ENCODE data around the gene ITSN1.

The ITSN1 gene

DNA sequence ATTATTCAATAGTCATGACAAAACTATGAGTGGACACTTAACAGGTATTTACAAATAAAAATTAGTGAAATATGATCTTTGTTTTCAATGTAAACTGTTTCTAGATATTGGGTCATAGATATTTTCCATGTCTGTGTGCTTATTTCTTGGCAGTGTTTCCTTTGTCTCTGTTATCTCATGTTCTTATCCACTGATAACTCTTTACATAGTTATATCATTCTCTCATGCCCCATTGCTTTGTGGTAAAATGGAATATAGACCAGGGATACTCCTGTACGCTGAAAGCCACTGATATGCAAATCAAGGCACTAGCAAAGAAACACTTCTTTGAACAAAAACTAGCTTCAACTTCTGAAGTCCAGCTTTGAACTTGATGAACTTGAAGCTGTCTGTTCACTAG, 113.1 kb downstream of the ITSN1 start:
- TF ChIP-seq, protein P1, sequence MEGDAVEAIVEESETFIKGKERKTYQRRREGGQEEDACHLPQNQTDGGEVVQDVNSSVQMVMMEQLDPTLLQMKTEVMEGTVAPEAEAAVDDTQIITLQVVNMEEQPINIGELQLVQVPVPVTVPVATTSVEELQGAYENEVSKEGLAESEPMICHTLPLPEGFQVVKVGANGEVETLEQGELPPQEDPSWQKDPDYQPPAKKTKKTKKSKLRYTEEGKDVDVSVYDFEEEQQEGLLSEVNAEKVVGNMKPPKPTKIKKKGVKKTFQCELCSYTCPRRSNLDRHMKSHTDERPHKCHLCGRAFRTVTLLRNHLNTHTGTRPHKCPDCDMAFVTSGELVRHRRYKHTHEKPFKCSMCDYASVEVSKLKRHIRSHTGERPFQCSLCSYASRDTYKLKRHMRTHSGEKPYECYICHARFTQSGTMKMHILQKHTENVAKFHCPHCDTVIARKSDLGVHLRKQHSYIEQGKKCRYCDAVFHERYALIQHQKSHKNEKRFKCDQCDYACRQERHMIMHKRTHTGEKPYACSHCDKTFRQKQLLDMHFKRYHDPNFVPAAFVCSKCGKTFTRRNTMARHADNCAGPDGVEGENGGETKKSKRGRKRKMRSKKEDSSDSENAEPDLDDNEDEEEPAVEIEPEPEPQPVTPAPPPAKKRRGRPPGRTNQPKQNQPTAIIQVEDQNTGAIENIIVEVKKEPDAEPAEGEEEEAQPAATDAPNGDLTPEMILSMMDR (IDR thresholded peaks at IDR 0.05), result no peak
- no peaks in the 10 kb centered on the region for H3K27me3 ChIP-seq
- no peaks in the 10 kb centered on the region for H3K36me3 ChIP-seq
- H3K4me3 ChIP-seq (ENCODE audit: low read depth in 1 of 2, low read length in 1 of 2), result no peak overlapping the region
- no peak overlapping the region for H3K27ac ChIP-seq
- no peaks in the 10 kb centered on the region for H3K4me1 ChIP-seq (ENCODE audit: control insufficient read depth in 1 of 2, insufficient read depth in 1 of 2, low read depth in 1 of 2, low read length in 1 of 2)
- H3K9me3 ChIP-seq, result no peaks in the 10 kb centered on the region

DNA sequence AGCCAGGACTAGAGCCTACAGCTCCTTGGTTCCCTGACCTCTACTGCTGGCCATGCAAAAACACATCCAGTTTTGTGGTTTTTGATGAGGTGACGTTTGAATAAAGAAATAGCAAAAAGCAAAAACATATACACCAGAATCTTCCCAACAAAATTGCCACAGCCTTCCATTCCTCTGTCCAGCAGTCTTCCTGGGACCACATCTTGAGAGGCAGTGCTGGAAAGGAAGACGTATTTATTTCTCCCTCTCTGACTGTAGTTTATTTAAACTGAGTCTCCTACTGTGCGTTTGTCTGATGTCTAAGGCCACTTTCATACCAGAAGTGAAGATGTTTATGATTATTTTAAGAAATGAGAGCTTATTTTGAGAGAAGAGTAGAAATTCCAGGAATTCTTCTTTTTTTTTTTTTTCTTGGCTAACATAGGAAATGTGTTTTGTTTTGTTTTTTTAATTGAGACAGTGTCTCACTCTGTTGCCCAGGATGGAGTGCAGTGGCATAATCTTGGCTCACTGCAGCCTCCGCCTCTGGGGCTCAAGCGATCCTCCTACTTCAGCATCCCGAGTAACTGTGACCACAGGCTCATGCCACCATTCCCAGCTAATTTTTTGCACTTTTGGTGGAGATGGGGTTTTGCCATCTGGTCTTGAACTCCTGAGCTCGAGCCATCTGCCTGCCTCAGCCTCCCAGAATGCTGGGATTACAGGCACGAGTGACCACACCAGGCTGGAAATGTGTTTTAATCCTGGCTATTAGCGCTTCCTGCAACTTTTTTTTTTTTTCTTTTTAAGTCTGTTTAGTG, 118.5 kb downstream of the ITSN1 start:
- no peaks in the 10 kb centered on the region for H3K36me3 ChIP-seq
- H3K9me3 ChIP-seq, result no peaks in the 10 kb centered on the region
- H3K27me3 ChIP-seq, result no peaks in the 10 kb centered on the region
- peaks cover 4 to 14% of the 10 kb centered on the region in 2 experiments for H3K4me1 ChIP-seq (ENCODE audit: control insufficient read depth in 1 of 2, insufficient read depth in 1 of 2, low read depth in 1 of 2, low read length in 1 of 2)
- H3K4me3 ChIP-seq (ENCODE audit: low read depth in 1 of 2, low read length in 1 of 2), result no peak overlapping the region
- TF ChIP-seq, protein P1 (IDR thresholded peaks at IDR 0.05), result no peak
- no peak overlapping the region for H3K27ac ChIP-seq

DNA sequence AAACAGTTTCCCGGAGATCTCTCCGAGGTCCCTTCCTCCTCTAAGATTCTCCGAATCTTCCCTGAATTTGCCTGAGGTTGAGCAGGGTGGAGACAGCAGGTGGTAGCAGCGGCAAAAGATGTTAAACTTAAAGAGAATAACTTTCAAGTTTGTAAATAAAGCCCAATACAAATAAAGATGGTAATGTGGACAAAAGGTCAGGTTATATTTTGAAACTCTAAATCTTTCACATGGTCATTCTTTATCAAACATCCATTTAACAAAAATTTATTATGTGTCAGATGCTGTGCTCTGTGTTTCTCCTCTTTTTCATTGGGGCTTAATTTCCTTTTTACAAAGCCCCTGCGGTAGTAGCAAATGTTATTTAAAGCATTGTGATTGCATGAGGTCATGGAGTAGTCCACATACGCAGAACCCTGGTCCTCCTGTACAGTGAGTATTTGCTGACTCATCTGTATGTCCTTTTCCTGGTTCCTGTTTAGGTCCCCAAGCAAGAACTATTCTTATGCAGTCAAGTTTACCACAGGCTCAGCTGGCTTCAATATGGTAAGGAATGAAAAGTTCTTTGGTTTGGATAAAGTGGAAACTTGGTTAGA, 119.2 kb downstream of the ITSN1 start:
- Histone ChIP-seq H3K4me1 (ENCODE audit: control insufficient read depth in 1 of 2, insufficient read depth in 1 of 2, low read depth in 1 of 2, low read length in 1 of 2) (peaks cover 4 to 14% of the 10 kb centered on the region in 2 experiments), H3K9me3 (no peaks in the 10 kb centered on the region), H3K27me3 (no peaks in the 10 kb centered on the region), H3K27ac (no peak overlapping the region), H3K4me3 (ENCODE audit: low read depth in 1 of 2, low read length in 1 of 2) (no peak overlapping the region), H3K36me3 (no peaks in the 10 kb centered on the region)
- TF ChIP-seq, protein P1 (IDR thresholded peaks at IDR 0.05), result no peak

DNA sequence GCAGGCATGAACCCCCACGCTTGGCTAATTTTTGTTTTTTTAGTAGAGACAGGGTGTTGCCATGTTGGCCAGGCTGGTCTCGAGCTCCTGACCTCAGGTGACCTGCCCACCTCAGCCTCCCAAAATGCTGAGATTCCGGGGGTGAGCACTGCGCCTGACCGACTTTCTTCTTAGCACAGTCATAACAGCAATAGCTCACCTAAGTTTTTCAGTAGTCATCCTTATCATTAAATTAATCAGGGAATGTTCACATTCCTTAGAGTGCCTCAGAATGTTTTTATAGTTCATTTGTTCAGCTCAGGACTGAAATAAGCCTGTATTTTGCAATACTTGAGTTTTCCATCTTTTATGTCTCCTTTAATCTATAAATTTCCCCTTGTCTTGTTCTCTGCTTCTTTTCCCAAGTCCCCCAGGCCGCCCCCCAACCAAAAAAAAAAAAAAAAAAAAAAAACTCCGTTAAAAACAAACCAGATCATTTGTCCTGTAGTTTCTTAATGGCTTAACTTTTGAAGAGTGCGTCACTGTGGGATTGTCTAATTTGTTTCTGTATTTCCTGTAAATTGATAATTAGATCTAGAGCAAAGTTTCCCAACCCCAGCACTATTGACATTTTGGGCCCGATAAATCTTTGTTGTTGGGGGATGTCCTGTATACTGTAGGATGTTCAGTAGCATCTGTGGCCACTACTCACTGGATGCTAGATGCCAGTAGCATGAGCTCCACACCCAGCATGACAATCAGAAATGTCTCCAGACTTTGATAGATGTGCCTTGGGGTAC, 120.7 kb downstream of the ITSN1 start:
- TF ChIP-seq, protein P1 (IDR thresholded peaks at IDR 0.05), result no peak

DNA sequence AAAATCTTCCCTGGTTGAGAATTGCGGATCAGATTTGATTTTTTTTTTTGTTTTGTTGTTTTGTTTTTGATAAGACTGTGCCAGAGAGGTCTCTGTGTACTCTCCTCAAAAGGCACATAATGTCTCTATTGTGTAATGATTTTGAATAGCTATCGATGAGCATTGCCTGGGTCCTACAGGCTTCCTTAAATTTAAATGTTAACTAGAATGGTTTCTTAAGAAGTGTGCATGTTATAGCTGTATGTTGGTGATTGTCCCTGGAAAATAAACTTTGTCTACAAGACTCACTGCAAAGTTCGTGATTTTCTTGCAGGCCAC, 121.2 kb downstream of the ITSN1 start:
- TF ChIP-seq, protein P1 (IDR thresholded peaks at IDR 0.05), result no peak
- Histone ChIP-seq H3K9me3 (no peaks in the 10 kb centered on the region), H3K4me3 (ENCODE audit: low read depth in 1 of 2, low read length in 1 of 2) (no peak overlapping the region), H3K4me1 (ENCODE audit: control insufficient read depth in 1 of 2, insufficient read depth in 1 of 2, low read depth in 1 of 2, low read length in 1 of 2) (peaks cover 4 to 14% of the 10 kb centered on the region in 2 experiments), H3K27ac (no peak overlapping the region), H3K27me3 (no peaks in the 10 kb centered on the region), H3K36me3 (no peaks in the 10 kb centered on the region)

More for the DNA sequence above, 120.7 kb downstream of the ITSN1 start:
- peaks cover 4 to 14% of the 10 kb centered on the region in 2 experiments for H3K4me1 ChIP-seq (ENCODE audit: control insufficient read depth in 1 of 2, insufficient read depth in 1 of 2, low read depth in 1 of 2, low read length in 1 of 2)
- no peaks in the 10 kb centered on the region for H3K27me3 ChIP-seq
- H3K27ac ChIP-seq, result no peak overlapping the region
- H3K4me3 ChIP-seq (ENCODE audit: low read depth in 1 of 2, low read length in 1 of 2), result no peak overlapping the region
- no peaks in the 10 kb centered on the region for H3K9me3 ChIP-seq
- no peaks in the 10 kb centered on the region for H3K36me3 ChIP-seq
